Activated CD4-positive, alpha-beta T cell treated with anti-CD3 and anti-CD28 coated beads, Interleukin-2, amount 50 U/mL, for 48 hours (primary cell): Measurements from ENCODE around the gene FHAD1.
A peak's percentile ranks its signal among the peaks of the same experiment; 100 is the strongest.
"Not testable (repeated sequence)": the region's sequence is repeated elsewhere in the genome, so short reads cannot be mapped to it uniquely, and the experiment has no call there.

Experiments used
- DNase-seq, 2 experiments: peaks; one replicate each; pipeline ENCODE4 v3.0.0-alpha.2; 2020

FHAD1 gene

GRCh38 chr1:15350151-15350550, 103.1 kb downstream of the FHAD1 start:
- no peak for DNase-seq

- no peak for DNase-seq
These were observed 103.7 kb downstream of the FHAD1 start for GRCh38 chr1:15350551-15351200.

- no peak for DNase-seq
These were observed 104.3 kb downstream of the FHAD1 start for GRCh38 chr1:15351310-15351709.

GRCh38 chr1:15352128-15352957, 105.3 kb downstream of the FHAD1 start:
- DNase-seq = peak; percentile 43 to 59

GRCh38 chr1:15353839-15354579, 107.0 kb downstream of the FHAD1 start:
- no peak for DNase-seq

- DNase-seq = peak in 1 of 2 experiments; percentile 21
These were observed 107.5 kb downstream of the FHAD1 start for GRCh38 chr1:15354580-15354965.

GRCh38 chr1:15355968-15356625, 109.1 kb downstream of the FHAD1 start:
- peak in 1 of 2 experiments; percentile 13 for DNase-seq

- DNase-seq = no peak
These were observed 110.7 kb downstream of the FHAD1 start for GRCh38 chr1:15357612-15358207.

- DNase-seq = no peak
These were observed 111.6 kb downstream of the FHAD1 start for GRCh38 chr1:15358565-15359133.

GRCh38 chr1:15360700-15361099, 113.7 kb downstream of the FHAD1 start:
- DNase-seq = no peak

- DNase-seq = no peak
These were observed 115.2 kb downstream of the FHAD1 start for GRCh38 chr1:15362096-15362736.

- no peak for DNase-seq
These were observed 115.7 kb downstream of the FHAD1 start for GRCh38 chr1:15362737-15363128.

GRCh38 chr1:15364740-15365139, 117.7 kb downstream of the FHAD1 start:
- no peak for DNase-seq

GRCh38 chr1:15368888-15369287, 121.9 kb downstream of the FHAD1 start:
- DNase-seq = no peak

GRCh38 chr1:15370268-15370667, 123.2 kb downstream of the FHAD1 start:
- no peak for DNase-seq

- DNase-seq = no peak
These were observed 123.9 kb downstream of the FHAD1 start for GRCh38 chr1:15370781-15371520.

- DNase-seq = no peak
These were observed 124.9 kb downstream of the FHAD1 start for GRCh38 chr1:15371610-15372545.

GRCh38 chr1:15378729-15379128, 131.7 kb downstream of the FHAD1 start:
- DNase-seq = no peak

GRCh38 chr1:15379151-15379550, 132.1 kb downstream of the FHAD1 start:
- not testable (repeated sequence) for DNase-seq
